SK-N-MC (cell line): Measurements from ENCODE around the gene SGPP2.

Source experiments
- EZH2 ChIP-seq: fragments of 200-600 bp; sonication (generic); IDR thresholded peaks from one replicate; pipeline ENCODE4 v1.6.1; 2017; ENCODE audit warnings: antibody characterized with exemption
- FOXP2 ChIP-seq: optimal IDR thresholded peaks from 2 replicates; pipeline ENCODE3; 2011; ENCODE audit warnings: mild to moderate bottlenecking, moderate library complexity; ENCODE audit not compliant: insufficient read depth; ENCODE audit errors: extremely low read length, control extremely low read depth
- POLR2AphosphoS5 ChIP-seq: IDR thresholded peaks from 2 replicates; pipeline ENCODE4 v1.6.1; 2012; ENCODE audit warnings: mild to moderate bottlenecking, low read depth, low read length, borderline replicate concordance

- TF ChIP-seq POLR2AphosphoS5 (no peak), EZH2 (no peak), FOXP2 (no peak)
Observed at GRCh38 chr2:222424729-222425671, 657 bp downstream of the SGPP2 start.
